ENCODE data around the gene KCNE4. TPM values are rescaled to one million over a fixed set of nuclear protein-coding genes. Genes with fewer than 3 reads are reported as not detected.

KCNE4 gene
- total RNA-seq, 1 experiment from 2014 or later: not detected

DNA sequence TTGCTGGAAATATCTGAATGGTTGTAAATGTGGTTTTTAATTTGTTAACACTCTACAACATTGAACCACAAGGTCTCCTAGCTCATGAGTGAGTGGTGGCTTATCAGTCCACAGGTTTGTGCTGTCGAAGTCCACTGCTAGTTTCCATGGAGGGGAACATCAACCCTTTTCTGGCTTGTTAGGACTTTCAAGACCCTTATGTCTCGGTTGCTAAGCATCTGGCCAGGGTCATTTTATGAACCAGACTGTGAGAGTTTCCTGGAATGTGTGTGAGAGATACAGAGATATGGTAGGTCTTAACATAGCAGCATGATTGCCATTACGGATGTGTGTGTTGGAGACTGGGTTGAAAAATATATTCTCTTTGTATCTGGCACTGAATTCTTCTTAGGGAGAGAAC lies 36.9 kb downstream of the KCNE4 start:
- Mint-ChIP-seq H3K27me3 (ENCODE audit: unreplicated experiment) (no peaks in the 10 kb centered on the region), H3K9me3 (ENCODE audit: low read depth, unreplicated experiment) (no peaks in the 10 kb centered on the region), H3K36me3 (ENCODE audit: insufficient read depth, unreplicated experiment) (no peaks in the 10 kb centered on the region), H3K27ac (ENCODE audit: unreplicated experiment) (no peak overlapping the region), H3K4me1 (ENCODE audit: low read depth, unreplicated experiment) (no peaks in the 10 kb centered on the region), H3K4me3 (ENCODE audit: low read depth, unreplicated experiment) (no peak overlapping the region)
- intact Hi-C loops (cut with micrococcal nuclease; ENCODE audit: unreplicated experiment): no loop called here
- CTCF ChIA-PET: no interaction called here
- TF ChIP-seq, protein P1, sequence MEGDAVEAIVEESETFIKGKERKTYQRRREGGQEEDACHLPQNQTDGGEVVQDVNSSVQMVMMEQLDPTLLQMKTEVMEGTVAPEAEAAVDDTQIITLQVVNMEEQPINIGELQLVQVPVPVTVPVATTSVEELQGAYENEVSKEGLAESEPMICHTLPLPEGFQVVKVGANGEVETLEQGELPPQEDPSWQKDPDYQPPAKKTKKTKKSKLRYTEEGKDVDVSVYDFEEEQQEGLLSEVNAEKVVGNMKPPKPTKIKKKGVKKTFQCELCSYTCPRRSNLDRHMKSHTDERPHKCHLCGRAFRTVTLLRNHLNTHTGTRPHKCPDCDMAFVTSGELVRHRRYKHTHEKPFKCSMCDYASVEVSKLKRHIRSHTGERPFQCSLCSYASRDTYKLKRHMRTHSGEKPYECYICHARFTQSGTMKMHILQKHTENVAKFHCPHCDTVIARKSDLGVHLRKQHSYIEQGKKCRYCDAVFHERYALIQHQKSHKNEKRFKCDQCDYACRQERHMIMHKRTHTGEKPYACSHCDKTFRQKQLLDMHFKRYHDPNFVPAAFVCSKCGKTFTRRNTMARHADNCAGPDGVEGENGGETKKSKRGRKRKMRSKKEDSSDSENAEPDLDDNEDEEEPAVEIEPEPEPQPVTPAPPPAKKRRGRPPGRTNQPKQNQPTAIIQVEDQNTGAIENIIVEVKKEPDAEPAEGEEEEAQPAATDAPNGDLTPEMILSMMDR (IDR thresholded peaks at IDR 0.05; ENCODE audit: unreplicated experiment): no peak
- BruUV-seq (replicated peaks): no TSS peak
- DNase-seq: no peak

DNA sequence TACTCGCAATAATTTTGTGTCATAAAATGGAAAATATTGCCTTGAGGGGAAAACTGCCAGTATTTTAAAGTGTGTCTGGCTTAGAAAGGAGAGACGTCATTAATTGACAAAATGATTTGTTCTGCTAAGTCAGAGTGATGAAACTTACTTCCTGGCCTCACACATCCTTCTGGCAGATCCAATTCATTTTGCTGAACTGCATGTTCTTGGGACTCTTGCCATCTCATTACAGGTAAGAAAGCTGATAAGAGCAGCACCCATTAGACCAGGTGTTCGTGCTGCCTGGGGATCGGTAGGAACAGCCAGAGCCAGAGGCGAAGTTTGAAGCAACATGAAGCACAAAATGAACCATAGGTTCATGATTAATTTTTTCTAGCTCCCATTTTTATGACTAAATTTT lies 38.0 kb downstream of the KCNE4 start:
- H3K27me3 Mint-ChIP-seq (ENCODE audit: unreplicated experiment): no peaks in the 10 kb centered on the region
- DNase-seq: no peak
- H3K4me3 Mint-ChIP-seq (ENCODE audit: low read depth, unreplicated experiment): no peak overlapping the region
- intact Hi-C loops (cut with micrococcal nuclease; ENCODE audit: unreplicated experiment): no loop called here
- TF ChIP-seq, protein P1 (IDR thresholded peaks at IDR 0.05; ENCODE audit: unreplicated experiment): no peak
- H3K9me3 Mint-ChIP-seq (ENCODE audit: low read depth, unreplicated experiment): no peaks in the 10 kb centered on the region
- H3K27ac Mint-ChIP-seq (ENCODE audit: unreplicated experiment): no peak overlapping the region
- H3K4me1 Mint-ChIP-seq (ENCODE audit: low read depth, unreplicated experiment): no peaks in the 10 kb centered on the region
- no TSS peak for BruUV-seq (replicated peaks)
- CTCF ChIA-PET: no interaction called here
- H3K36me3 Mint-ChIP-seq (ENCODE audit: insufficient read depth, unreplicated experiment): no peaks in the 10 kb centered on the region

DNA sequence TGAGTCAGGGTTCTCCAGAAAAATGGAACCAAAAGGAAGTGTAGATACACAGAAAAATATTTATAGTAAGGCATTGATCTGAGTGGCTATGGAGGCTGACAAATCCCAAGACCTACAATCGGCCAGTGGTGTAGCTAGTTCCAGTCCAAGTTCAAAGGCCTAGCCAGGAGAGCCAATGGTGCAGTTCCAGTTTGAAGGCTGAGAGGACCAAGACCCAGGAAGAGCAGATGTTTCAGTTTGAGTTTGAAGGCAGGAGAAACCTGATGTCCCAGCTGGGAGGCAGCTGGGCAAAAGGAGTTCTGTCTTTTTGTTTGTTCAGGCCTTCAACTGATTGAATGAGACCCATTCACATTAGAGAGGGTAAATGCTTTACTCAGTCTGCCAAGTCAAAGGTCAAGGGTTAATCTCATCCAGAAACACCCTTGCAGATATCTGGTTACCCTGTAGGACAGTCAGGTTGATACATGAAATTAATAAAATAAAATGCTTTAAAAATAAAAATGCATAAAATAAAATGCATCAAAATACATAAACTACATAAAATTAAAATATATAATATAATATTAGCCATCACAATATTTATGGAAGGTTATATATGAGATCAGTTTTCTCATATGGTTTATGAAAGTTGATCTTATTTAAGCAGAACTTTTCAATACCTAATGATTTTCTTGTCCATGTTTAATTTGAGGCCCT lies 38.7 kb downstream of the KCNE4 start:
- Mint-ChIP-seq H3K4me1 (ENCODE audit: low read depth, unreplicated experiment) (no peaks in the 10 kb centered on the region), H3K27me3 (ENCODE audit: unreplicated experiment) (no peaks in the 10 kb centered on the region), H3K36me3 (ENCODE audit: insufficient read depth, unreplicated experiment) (no peaks in the 10 kb centered on the region), H3K4me3 (ENCODE audit: low read depth, unreplicated experiment) (no peak overlapping the region), H3K9me3 (ENCODE audit: low read depth, unreplicated experiment) (no peaks in the 10 kb centered on the region), H3K27ac (ENCODE audit: unreplicated experiment) (no peak overlapping the region)
- DNase-seq: no peak
- intact Hi-C loops (cut with micrococcal nuclease; ENCODE audit: unreplicated experiment): no loop called here
- no TSS peak for BruUV-seq (replicated peaks)
- TF ChIP-seq, protein P1 (IDR thresholded peaks at IDR 0.05; ENCODE audit: unreplicated experiment): no peak
- CTCF ChIA-PET: no interaction called here

DNA sequence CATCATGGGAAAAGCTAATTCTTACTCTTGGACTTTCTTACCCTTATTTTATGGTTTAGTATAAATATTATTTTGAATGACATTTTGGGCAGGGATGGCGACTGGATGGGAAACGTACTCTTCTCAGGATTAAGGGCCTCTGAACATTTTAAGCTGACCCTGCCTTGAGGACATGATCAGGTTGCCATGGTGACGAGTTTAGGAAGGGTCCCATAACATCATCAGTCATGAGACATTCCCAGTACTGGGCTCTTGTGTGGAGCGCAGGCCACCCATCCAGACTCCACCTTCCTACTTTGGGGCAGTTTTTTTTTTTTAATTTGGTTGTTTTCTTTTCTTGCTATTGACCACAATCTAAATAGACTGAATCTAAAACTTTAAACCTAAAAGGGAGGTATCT lies 40.7 kb downstream of the KCNE4 start:
- Mint-ChIP-seq H3K9me3 (ENCODE audit: low read depth, unreplicated experiment) (no peaks in the 10 kb centered on the region), H3K4me3 (ENCODE audit: low read depth, unreplicated experiment) (no peak overlapping the region), H3K4me1 (ENCODE audit: low read depth, unreplicated experiment) (no peaks in the 10 kb centered on the region), H3K36me3 (ENCODE audit: insufficient read depth, unreplicated experiment) (no peaks in the 10 kb centered on the region), H3K27ac (ENCODE audit: unreplicated experiment) (no peak overlapping the region), H3K27me3 (ENCODE audit: unreplicated experiment) (no peaks in the 10 kb centered on the region)
- TF ChIP-seq, protein P1 (IDR thresholded peaks at IDR 0.05; ENCODE audit: unreplicated experiment): no peak
- DNase-seq: no peak
- no TSS peak for BruUV-seq (replicated peaks)
- CTCF ChIA-PET: no interaction called here
- intact Hi-C loops (cut with micrococcal nuclease; ENCODE audit: unreplicated experiment): no loop called here

Measured in Calu3 (cell line).